ENCODE results near the gene KNDC1.

DNA sequence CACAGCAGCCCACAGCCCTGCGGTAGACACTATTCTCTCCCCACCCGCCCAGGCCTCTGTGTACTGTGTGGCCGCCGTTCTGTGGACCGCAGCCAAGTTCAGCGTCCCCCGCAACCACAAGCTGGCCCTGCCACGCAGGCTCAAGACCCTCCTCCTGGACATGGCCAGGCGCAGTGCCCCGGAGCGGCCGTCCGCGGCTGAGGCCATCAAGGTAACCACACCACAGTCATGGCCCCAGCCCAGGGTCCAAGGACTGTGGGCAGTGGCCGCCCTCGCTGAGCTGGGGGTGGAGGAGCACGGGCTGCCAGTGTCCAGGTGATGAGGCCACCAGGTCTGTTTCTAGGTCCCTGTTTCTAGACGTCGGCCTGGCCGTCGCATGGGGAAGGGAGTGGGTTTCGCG is 35.6 kb downstream of the KNDC1 start:
- TF ChIP-seq ARNT (IDR thresholded peaks at IDR 0.05) (no peak), SP1 (IDR thresholded peaks at IDR 0.05) (no peak), FOXM1 (IDR thresholded peaks at IDR 0.05; ENCODE audit: borderline replicate concordance) (no peak)
- TF ChIP-seq, protein P1, sequence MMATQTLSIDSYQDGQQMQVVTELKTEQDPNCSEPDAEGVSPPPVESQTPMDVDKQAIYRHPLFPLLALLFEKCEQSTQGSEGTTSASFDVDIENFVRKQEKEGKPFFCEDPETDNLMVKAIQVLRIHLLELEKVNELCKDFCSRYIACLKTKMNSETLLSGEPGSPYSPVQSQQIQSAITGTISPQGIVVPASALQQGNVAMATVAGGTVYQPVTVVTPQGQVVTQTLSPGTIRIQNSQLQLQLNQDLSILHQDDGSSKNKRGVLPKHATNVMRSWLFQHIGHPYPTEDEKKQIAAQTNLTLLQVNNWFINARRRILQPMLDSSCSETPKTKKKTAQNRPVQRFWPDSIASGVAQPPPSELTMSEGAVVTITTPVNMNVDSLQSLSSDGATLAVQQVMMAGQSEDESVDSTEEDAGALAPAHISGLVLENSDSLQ (IDR thresholded peaks at IDR 0.05), result no peak

Data from HEK293T (cell line).